GM23338 (cell line): Measurements from ENCODE around the gene MYO1A. TPM values are rescaled to one million over a fixed set of nuclear protein-coding genes. Genes with fewer than 3 reads are reported as not detected.

Source experiments
- ATAC-seq: fragments of 200-7000 bp; cut with Tn5 transposase; 3 replicates; pipeline ENCODE4 v1.9.1; 2020
- DNase-seq: peaks from one replicate; pipeline ENCODE4 v3.0.0-alpha.2; 2015; ENCODE audit warnings: low spot score
- H2AFZ ChIP-seq: fragments of 200-600 bp; sonication (generic); 2 replicates; pipeline ENCODE4 v1.8.0; 2016; ENCODE audit warnings: antibody characterized with exemption, mild to moderate bottlenecking, moderate library complexity
- H3F3A ChIP-seq: fragments of 200-600 bp; sonication (generic); replicated peaks from 2 replicates; pipeline ENCODE4 v1.8.0; 2017; ENCODE audit warnings: antibody characterized with exemption, mixed run types, low read depth
- H3K27ac ChIP-seq: fragments of 200-600 bp; sonication (generic); 2 replicates; pipeline ENCODE4 v1.6.1; 2016; ENCODE audit warnings: low read depth
- H3K27me3 ChIP-seq: fragments of 200-600 bp; sonication (generic); 2 replicates; pipeline ENCODE4 v1.8.0; 2016; ENCODE audit warnings: mild to moderate bottlenecking, mixed run types, moderate library complexity; ENCODE audit not compliant: insufficient read depth
- H3K36me3 ChIP-seq: fragments of 200-600 bp; sonication (generic); 2 replicates; pipeline ENCODE4 v1.8.0; 2016; ENCODE audit warnings: mild to moderate bottlenecking; ENCODE audit not compliant: insufficient read depth
- H3K4me1 ChIP-seq: fragments of 200-600 bp; sonication (generic); 2 replicates; pipeline ENCODE4 v1.8.0; 2016; ENCODE audit warnings: mild to moderate bottlenecking, moderate library complexity; ENCODE audit not compliant: insufficient read depth
- H3K4me2 ChIP-seq: fragments of 200-600 bp; sonication (generic); 2 replicates; pipeline ENCODE4 v1.7.1; 2017; ENCODE audit warnings: mixed run types
- H3K4me3 ChIP-seq: fragments of 200-600 bp; sonication (generic); 2 replicates; pipeline ENCODE4 v1.6.1; 2016; ENCODE audit warnings: mixed run types
- H3K79me2 ChIP-seq: fragments of 200-600 bp; sonication (generic); replicated peaks from 2 replicates; pipeline ENCODE4 v1.8.0; 2017; ENCODE audit warnings: mild to moderate bottlenecking; ENCODE audit not compliant: insufficient read depth
- H3K9me2 ChIP-seq: fragments of 200-600 bp; sonication (generic); 2 replicates; pipeline ENCODE4 v1.8.0; 2017; ENCODE audit not compliant: insufficient read depth
- H4K20me1 ChIP-seq: fragments of 200-600 bp; sonication (generic); replicated peaks from 2 replicates; pipeline ENCODE4 v1.8.0; 2017; ENCODE audit warnings: mild to moderate bottlenecking; ENCODE audit not compliant: insufficient read depth
- H3K27ac Mint-ChIP-seq: 2 replicates; pipeline ENCODE4 v1.8.0; 2020; ENCODE audit warnings: inconsistent platforms, mild to moderate bottlenecking, moderate library complexity, mixed read lengths
- H3K27me3 Mint-ChIP-seq: 3 replicates; pipeline ENCODE4 v1.8.0; 2022; ENCODE audit warnings: low read depth, mild to moderate bottlenecking, moderate library complexity, mixed read lengths, inconsistent platforms; ENCODE audit not compliant: insufficient read depth, poor library complexity
- H3K36me3 Mint-ChIP-seq: 3 replicates; pipeline ENCODE4 v1.8.0; 2021; ENCODE audit warnings: low read depth, mild to moderate bottlenecking, inconsistent platforms, moderate library complexity, mixed read lengths
- H3K4me1 Mint-ChIP-seq: 3 replicates; pipeline ENCODE4 v1.8.0; 2020; ENCODE audit warnings: mild to moderate bottlenecking, inconsistent platforms, mixed read lengths
- H3K4me3 Mint-ChIP-seq: 3 replicates; pipeline ENCODE4 v1.8.0; 2021; ENCODE audit warnings: moderate library complexity, mild to moderate bottlenecking, inconsistent platforms, mixed read lengths
- H3K9me3 Mint-ChIP-seq: 3 replicates; pipeline ENCODE4 v1.8.0; 2020; ENCODE audit warnings: moderate library complexity, mild to moderate bottlenecking, inconsistent platforms, mixed read lengths
- CREB1 ChIP-seq: fragments of 250-450 bp; sonication (Bioruptor Pico); IDR thresholded peaks from 2 replicates; pipeline ENCODE4 v1.5.0; 2020; ENCODE audit warnings: low read depth, mild to moderate bottlenecking, moderate library complexity
- EZH2 ChIP-seq: fragments of 200-600 bp; sonication (generic); IDR thresholded peaks from one replicate; pipeline ENCODE4 v1.8.0; 2017; ENCODE audit warnings: antibody characterized with exemption, mild to moderate bottlenecking, low read depth; ENCODE audit not compliant: unreplicated experiment
- EZH2phosphoT487 ChIP-seq: fragments of 200-600 bp; sonication (generic); IDR thresholded peaks from one replicate; pipeline ENCODE4 v1.8.1; 2018; ENCODE audit warnings: antibody characterized with exemption; ENCODE audit not compliant: unreplicated experiment
- JUNB ChIP-seq: IDR thresholded peaks from one replicate; pipeline ENCODE4 v1.6.1; 2016; ENCODE audit warnings: antibody characterized with exemption; ENCODE audit not compliant: unreplicated experiment
- NANOG ChIP-seq: IDR thresholded peaks from 2 replicates; pipeline ENCODE4 v1.6.1; 2016; ENCODE audit warnings: antibody characterized with exemption, borderline replicate concordance
- POLR2AphosphoS5 ChIP-seq: IDR thresholded peaks from 2 replicates; pipeline ENCODE4 v1.6.1; 2016; ENCODE audit warnings: antibody characterized with exemption, low read depth
- STAT1 ChIP-seq: IDR thresholded peaks from one replicate; pipeline ENCODE4 v1.6.1; 2016; ENCODE audit warnings: antibody characterized with exemption; ENCODE audit not compliant: unreplicated experiment
- ZNF114 ChIP-seq: fragments of 250-450 bp; sonication (Bioruptor Pico); IDR thresholded peaks from 2 replicates; pipeline ENCODE4 v1.5.0; 2020; ENCODE audit warnings: mild to moderate bottlenecking, moderate library complexity
- ZNF331 ChIP-seq: fragments of 250-450 bp; sonication (Bioruptor Pico); IDR thresholded peaks from 2 replicates; pipeline ENCODE4 v1.5.0; 2020; ENCODE audit warnings: low read depth, mild to moderate bottlenecking, moderate library complexity
- polyA plus RNA-seq: library from polyadenylated mRNA; unstranded; fragments of >200 nt; fragmentation: Nextera tagmentation; extraction: Ambion mirVana; gene quantifications from 2 replicates; pipeline ENCODE4 v1.2.1, GENCODE V29; 2016
- total RNA-seq: library from RNA; depleted of rRNA; stranded (reverse); fragments of >200 nt; shearing (Covaris generic); gene quantifications from 2 replicates; pipeline ENCODE4 v1.2.3, GENCODE V29; 2014
- TF ChIP-seq, protein P1 (sequence below): IDR thresholded peaks from 2 replicates; pipeline ENCODE4 v1.6.1; 2016; ENCODE audit warnings: antibody characterized with exemption
- TF ChIP-seq, protein P2 (sequence below), 2 experiments: fragments of 200-600 bp in 1 of 2; sonication (generic) in 1 of 2; conservative IDR thresholded peaks; 2 replicates each; pipeline versions ENCODE4 v1.5.1 to v1.6.1; 2016 to 2017; ENCODE audit warnings: antibody characterized with exemption in 2 of 2, low read depth in 2 of 2, mild to moderate bottlenecking in 2 of 2, moderate library complexity in 1 of 2
- TF ChIP-seq, protein P3 (sequence below): IDR thresholded peaks from one replicate; pipeline ENCODE4 v1.6.1; 2018; ENCODE audit warnings: antibody characterized with exemption; ENCODE audit not compliant: unreplicated experiment
- TF ChIP-seq, protein P4 (sequence below): fragments of 250-450 bp; sonication (Bioruptor Pico); IDR thresholded peaks from 2 replicates; pipeline ENCODE4 v1.5.0; 2020; ENCODE audit warnings: mild to moderate bottlenecking, moderate library complexity

Gene MYO1A
- total and polyA plus RNA-seq, 2 experiments from 2014 or later, result not detected

DNA sequence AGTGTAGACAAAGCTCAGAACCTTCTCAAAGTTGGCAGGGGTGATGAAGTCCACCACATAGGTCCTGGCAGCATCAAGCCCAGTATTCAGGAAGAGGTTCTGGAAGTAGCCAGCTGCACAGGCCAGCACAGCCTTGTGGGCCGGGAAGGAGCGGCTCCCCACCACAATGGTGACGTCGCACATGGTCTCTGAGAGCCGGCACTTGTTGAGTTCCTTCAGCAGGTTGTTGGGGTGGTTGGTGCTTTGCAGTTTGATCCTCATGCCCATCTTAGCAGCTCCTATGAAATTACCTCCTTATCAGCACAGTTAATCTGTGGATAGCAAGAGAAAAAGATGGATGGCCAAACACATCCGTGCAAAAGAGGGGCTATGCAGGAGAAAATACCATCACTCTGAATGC, 45.3 kb downstream of the MYO1A start:
- Histone ChIP-seq H3K4me2 (no peak overlapping the region; the same call in 1 of the 2 replicates), H3K36me3 (peaks cover 26% of the 10 kb centered on the region), H3K4me3 (no peak overlapping the region; the same call in 1 of the 2 replicates), H3K9me2 (no peaks in the 10 kb centered on the region), H3K79me2 (peaks cover 53% of the 10 kb centered on the region), H3K27ac (no peak overlapping the region), H4K20me1 (peaks cover 12% of the 10 kb centered on the region), H3K4me1 (peaks cover 21% of the 10 kb centered on the region), H2AFZ (no peak overlapping the region), H3F3A (peaks cover 7% of the 10 kb centered on the region; the same call in 1 of the 2 replicates), H3K27me3 (no peaks in the 10 kb centered on the region)
- H3K9me3 Mint-ChIP-seq, result no peaks in the 10 kb centered on the region
- H3K4me1 Mint-ChIP-seq, result peaks cover 30% of the 10 kb centered on the region
- no peak overlapping the region for H3K27ac Mint-ChIP-seq
- DNase-seq, result no peak
- no peak for ATAC-seq
- peaks cover 51% of the 10 kb centered on the region for H3K36me3 Mint-ChIP-seq
- peaks cover 5% of the 10 kb centered on the region for H3K27me3 Mint-ChIP-seq
- peak overlapping the region; percentile 93 for H3K4me3 Mint-ChIP-seq
- TF ChIP-seq, protein P1, sequence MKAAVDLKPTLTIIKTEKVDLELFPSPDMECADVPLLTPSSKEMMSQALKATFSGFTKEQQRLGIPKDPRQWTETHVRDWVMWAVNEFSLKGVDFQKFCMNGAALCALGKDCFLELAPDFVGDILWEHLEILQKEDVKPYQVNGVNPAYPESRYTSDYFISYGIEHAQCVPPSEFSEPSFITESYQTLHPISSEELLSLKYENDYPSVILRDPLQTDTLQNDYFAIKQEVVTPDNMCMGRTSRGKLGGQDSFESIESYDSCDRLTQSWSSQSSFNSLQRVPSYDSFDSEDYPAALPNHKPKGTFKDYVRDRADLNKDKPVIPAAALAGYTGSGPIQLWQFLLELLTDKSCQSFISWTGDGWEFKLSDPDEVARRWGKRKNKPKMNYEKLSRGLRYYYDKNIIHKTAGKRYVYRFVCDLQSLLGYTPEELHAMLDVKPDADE, result no peak
- TF ChIP-seq POLR2AphosphoS5, result no peak
- TF ChIP-seq ZNF114 (CRISPR knock-in tag), result no peak
- TF ChIP-seq EZH2phosphoT487, result no peak
- no peak for TF ChIP-seq CREB1
- no peak for TF ChIP-seq EZH2
- TF ChIP-seq, protein P2, sequence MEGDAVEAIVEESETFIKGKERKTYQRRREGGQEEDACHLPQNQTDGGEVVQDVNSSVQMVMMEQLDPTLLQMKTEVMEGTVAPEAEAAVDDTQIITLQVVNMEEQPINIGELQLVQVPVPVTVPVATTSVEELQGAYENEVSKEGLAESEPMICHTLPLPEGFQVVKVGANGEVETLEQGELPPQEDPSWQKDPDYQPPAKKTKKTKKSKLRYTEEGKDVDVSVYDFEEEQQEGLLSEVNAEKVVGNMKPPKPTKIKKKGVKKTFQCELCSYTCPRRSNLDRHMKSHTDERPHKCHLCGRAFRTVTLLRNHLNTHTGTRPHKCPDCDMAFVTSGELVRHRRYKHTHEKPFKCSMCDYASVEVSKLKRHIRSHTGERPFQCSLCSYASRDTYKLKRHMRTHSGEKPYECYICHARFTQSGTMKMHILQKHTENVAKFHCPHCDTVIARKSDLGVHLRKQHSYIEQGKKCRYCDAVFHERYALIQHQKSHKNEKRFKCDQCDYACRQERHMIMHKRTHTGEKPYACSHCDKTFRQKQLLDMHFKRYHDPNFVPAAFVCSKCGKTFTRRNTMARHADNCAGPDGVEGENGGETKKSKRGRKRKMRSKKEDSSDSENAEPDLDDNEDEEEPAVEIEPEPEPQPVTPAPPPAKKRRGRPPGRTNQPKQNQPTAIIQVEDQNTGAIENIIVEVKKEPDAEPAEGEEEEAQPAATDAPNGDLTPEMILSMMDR (conservative IDR thresholded peaks at IDR 0.05; ENCODE audit: low read depth in 2 of 2), result no peak
- no peak for TF ChIP-seq STAT1
- TF ChIP-seq, protein P3, sequence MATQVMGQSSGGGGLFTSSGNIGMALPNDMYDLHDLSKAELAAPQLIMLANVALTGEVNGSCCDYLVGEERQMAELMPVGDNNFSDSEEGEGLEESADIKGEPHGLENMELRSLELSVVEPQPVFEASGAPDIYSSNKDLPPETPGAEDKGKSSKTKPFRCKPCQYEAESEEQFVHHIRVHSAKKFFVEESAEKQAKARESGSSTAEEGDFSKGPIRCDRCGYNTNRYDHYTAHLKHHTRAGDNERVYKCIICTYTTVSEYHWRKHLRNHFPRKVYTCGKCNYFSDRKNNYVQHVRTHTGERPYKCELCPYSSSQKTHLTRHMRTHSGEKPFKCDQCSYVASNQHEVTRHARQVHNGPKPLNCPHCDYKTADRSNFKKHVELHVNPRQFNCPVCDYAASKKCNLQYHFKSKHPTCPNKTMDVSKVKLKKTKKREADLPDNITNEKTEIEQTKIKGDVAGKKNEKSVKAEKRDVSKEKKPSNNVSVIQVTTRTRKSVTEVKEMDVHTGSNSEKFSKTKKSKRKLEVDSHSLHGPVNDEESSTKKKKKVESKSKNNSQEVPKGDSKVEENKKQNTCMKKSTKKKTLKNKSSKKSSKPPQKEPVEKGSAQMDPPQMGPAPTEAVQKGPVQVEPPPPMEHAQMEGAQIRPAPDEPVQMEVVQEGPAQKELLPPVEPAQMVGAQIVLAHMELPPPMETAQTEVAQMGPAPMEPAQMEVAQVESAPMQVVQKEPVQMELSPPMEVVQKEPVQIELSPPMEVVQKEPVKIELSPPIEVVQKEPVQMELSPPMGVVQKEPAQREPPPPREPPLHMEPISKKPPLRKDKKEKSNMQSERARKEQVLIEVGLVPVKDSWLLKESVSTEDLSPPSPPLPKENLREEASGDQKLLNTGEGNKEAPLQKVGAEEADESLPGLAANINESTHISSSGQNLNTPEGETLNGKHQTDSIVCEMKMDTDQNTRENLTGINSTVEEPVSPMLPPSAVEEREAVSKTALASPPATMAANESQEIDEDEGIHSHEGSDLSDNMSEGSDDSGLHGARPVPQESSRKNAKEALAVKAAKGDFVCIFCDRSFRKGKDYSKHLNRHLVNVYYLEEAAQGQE, result no peak
- TF ChIP-seq ZNF331 (CRISPR knock-in tag), result no peak
- no peak for TF ChIP-seq JUNB
- TF ChIP-seq NANOG, result no peak
- TF ChIP-seq, protein P4, sequence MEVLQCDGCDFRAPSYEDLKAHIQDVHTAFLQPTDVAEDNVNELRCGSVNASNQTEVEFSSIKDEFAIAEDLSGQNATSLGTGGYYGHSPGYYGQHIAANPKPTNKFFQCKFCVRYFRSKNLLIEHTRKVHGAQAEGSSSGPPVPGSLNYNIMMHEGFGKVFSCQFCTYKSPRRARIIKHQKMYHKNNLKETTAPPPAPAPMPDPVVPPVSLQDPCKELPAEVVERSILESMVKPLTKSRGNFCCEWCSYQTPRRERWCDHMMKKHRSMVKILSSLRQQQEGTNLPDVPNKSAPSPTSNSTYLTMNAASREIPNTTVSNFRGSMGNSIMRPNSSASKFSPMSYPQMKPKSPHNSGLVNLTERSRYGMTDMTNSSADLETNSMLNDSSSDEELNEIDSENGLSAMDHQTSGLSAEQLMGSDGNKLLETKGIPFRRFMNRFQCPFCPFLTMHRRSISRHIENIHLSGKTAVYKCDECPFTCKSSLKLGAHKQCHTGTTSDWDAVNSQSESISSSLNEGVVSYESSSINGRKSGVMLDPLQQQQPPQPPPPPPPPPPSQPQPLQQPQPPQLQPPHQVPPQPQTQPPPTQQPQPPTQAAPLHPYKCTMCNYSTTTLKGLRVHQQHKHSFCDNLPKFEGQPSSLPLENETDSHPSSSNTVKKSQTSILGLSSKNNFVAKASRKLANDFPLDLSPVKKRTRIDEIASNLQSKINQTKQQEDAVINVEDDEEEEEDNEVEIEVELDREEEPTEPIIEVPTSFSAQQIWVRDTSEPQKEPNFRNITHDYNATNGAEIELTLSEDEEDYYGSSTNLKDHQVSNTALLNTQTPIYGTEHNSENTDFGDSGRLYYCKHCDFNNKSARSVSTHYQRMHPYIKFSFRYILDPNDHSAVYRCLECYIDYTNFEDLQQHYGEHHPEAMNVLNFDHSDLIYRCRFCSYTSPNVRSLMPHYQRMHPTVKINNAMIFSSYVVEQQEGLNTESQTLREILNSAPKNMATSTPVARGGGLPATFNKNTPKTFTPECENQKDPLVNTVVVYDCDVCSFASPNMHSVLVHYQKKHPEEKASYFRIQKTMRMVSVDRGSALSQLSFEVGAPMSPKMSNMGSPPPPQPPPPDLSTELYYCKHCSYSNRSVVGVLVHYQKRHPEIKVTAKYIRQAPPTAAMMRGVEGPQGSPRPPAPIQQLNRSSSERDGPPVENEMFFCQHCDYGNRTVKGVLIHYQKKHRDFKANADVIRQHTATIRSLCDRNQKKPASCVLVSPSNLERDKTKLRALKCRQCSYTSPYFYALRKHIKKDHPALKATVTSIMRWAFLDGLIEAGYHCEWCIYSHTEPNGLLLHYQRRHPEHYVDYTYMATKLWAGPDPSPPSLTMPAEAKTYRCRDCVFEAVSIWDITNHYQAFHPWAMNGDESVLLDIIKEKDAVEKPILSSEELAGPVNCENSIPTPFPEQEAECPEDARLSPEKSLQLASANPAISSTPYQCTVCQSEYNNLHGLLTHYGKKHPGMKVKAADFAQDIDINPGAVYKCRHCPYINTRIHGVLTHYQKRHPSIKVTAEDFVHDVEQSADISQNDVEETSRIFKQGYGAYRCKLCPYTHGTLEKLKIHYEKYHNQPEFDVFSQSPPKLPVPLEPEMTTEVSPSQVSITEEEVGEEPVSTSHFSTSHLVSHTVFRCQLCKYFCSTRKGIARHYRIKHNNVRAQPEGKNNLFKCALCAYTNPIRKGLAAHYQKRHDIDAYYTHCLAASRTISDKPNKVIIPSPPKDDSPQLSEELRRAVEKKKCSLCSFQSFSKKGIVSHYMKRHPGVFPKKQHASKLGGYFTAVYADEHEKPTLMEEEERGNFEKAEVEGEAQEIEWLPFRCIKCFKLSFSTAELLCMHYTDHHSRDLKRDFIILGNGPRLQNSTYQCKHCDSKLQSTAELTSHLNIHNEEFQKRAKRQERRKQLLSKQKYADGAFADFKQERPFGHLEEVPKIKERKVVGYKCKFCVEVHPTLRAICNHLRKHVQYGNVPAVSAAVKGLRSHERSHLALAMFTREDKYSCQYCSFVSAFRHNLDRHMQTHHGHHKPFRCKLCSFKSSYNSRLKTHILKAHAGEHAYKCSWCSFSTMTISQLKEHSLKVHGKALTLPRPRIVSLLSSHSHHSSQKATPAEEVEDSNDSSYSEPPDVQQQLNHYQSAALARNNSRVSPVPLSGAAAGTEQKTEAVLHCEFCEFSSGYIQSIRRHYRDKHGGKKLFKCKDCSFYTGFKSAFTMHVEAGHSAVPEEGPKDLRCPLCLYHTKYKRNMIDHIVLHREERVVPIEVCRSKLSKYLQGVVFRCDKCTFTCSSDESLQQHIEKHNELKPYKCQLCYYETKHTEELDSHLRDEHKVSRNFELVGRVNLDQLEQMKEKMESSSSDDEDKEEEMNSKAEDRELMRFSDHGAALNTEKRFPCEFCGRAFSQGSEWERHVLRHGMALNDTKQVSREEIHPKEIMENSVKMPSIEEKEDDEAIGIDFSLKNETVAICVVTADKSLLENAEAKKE (CRISPR knock-in tag), result no peak
